Large intestine (tissue), 12 donors: Measurements from ENCODE around the gene DDA1. TPM values are rescaled to one million over a fixed set of nuclear protein-coding genes. Genes with fewer than 3 reads are reported as not detected.

Experiments used
- DNase-seq, 2 donors: peaks; one replicate each; pipeline versions ENCODE4 v3.0.0 to v3.0.0-alpha.2; 2013
- H3K27ac ChIP-seq: one replicate; pipeline ENCODE4 v1.5.1; 2013; ENCODE audit warnings: low read length
- H3K27me3 ChIP-seq: 2 replicates; pipeline ENCODE4 v1.6.1; 2013; ENCODE audit warnings: low read length; ENCODE audit not compliant: control insufficient read depth, insufficient read depth
- H3K36me3 ChIP-seq: 2 replicates; pipeline ENCODE4 v1.6.1; 2013; ENCODE audit warnings: low read length; ENCODE audit not compliant: control insufficient read depth, insufficient read depth
- H3K4me1 ChIP-seq: one replicate; pipeline ENCODE4 v1.6.1; 2013; ENCODE audit warnings: low read length; ENCODE audit not compliant: control insufficient read depth, insufficient read depth
- H3K4me3 ChIP-seq: one replicate; pipeline ENCODE4 v1.5.1; 2013; ENCODE audit warnings: low read length
- H3K9me3 ChIP-seq: one replicate; pipeline ENCODE4 v1.6.1; 2013; ENCODE audit warnings: mild to moderate bottlenecking, low read depth, low read length, moderate library complexity; ENCODE audit not compliant: control insufficient read depth
- WGBS: methylation state at CpG from one replicate; pipeline ENCODE4 v1.1.5; 2013; ENCODE audit warnings: low lambda C conversion rate; ENCODE audit not compliant: insufficient coverage; 5-methylcytosine and 5-hydroxymethylcytosine counted together
- long read RNA-seq, 11 donors: transcript quantifications; one replicate each; lab custom pipeline, GENCODE V29; 2026
- polyA plus RNA-seq: library from polyadenylated mRNA; unstranded; fragments of 120-200 nt; gene quantifications from one replicate; pipeline ENCODE4 v1.2.1, GENCODE V29; 2013

DDA1 gene
- 32.8 TPM for polyA plus RNA-seq
- long read RNA-seq, donor 1, full-length matches to known transcripts: 12 of 12 reads
- long read RNA-seq, donor 1, partial matches to known transcripts: 0 of 12 reads
- long read RNA-seq, donor 1, other reads (novel, unspliced or antisense): 0 of 12 reads
- long read RNA-seq, donor 2, full-length matches to known transcripts: 22 of 22 reads
- long read RNA-seq, donor 2, partial matches to known transcripts: 0 of 22 reads
- long read RNA-seq, donor 2, other reads (novel, unspliced or antisense): 0 of 22 reads
- long read RNA-seq, donor 3: 0 reads
- long read RNA-seq, donor 4: 0 reads
- long read RNA-seq, donor 5, full-length matches to known transcripts: 7 of 7 reads
- long read RNA-seq, donor 5, partial matches to known transcripts: 0 of 7 reads
- long read RNA-seq, donor 5, other reads (novel, unspliced or antisense): 0 of 7 reads
- long read RNA-seq, donor 6, full-length matches to known transcripts: 27 of 27 reads
- long read RNA-seq, donor 6, partial matches to known transcripts: 0 of 27 reads
- long read RNA-seq, donor 6, other reads (novel, unspliced or antisense): 0 of 27 reads
- long read RNA-seq, donor 7, full-length matches to known transcripts: 12 of 12 reads
- long read RNA-seq, donor 7, partial matches to known transcripts: 0 of 12 reads
- long read RNA-seq, donor 7, other reads (novel, unspliced or antisense): 0 of 12 reads
- long read RNA-seq, donor 8, full-length matches to known transcripts: 39 of 39 reads
- long read RNA-seq, donor 8, partial matches to known transcripts: 0 of 39 reads
- long read RNA-seq, donor 8, other reads (novel, unspliced or antisense): 0 of 39 reads
- long read RNA-seq, donor 9, full-length matches to known transcripts: 15 of 21 reads
- long read RNA-seq, donor 9, partial matches to known transcripts: 6 of 21 reads
- long read RNA-seq, donor 9, other reads (novel, unspliced or antisense): 0 of 21 reads
- long read RNA-seq, donor 10, full-length matches to known transcripts: 24 of 51 reads
- long read RNA-seq, donor 10, partial matches to known transcripts: 27 of 51 reads
- long read RNA-seq, donor 10, other reads (novel, unspliced or antisense): 0 of 51 reads
- long read RNA-seq, donor 11, full-length matches to known transcripts: 18 of 18 reads
- long read RNA-seq, donor 11, partial matches to known transcripts: 0 of 18 reads
- long read RNA-seq, donor 11, other reads (novel, unspliced or antisense): 0 of 18 reads

GRCh38 chr19:17309198-17309964 is at the start of gene DDA1:
DDA1 (plus strand) TSS chr19:17309563; CDS start chr19:17309655, 92 bp downstream.
- Histone ChIP-seq H3K36me3 (peaks cover 18% of the 10 kb centered on the region), H3K4me3 (peak within 1 kb of the TSS; percentile 96), H3K27ac (peak within 1 kb of the TSS; percentile 14), H3K4me1 (peaks cover 21% of the 10 kb centered on the region), H3K27me3 (no peaks in the 10 kb centered on the region), H3K9me3 (no peaks in the 10 kb centered on the region)
- no CpG with 5 or more reads among the region's 46 CpGs for WGBS
- DNase-seq: peak; percentile 100

DNA sequence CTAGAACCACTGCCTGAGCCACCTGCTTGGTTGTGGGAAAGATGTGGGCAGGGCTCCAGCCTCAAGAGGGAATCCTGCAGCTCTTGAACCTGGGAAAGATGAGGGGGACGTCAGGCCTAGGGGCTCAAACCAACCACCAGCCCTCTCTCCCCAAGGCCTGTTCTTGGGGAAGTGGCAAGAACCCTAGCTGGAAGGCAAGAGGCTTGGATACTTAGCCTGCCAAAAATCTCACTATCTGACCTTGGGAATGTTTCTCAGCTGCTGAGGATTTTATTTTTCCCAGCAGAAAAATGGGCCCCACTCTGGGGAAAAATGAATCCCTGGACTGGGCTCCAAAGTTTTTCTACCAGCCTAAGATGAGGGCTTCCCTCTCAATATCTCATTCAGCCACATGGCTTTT is 49.4 kb upstream of the DDA1 start:
- no CpG with 5 or more reads among the region's 1 CpG for WGBS
- Histone ChIP-seq H3K27me3 (no peaks in the 10 kb centered on the region), H3K4me1 (no peaks in the 10 kb centered on the region), H3K4me3 (no peak overlapping the region), H3K9me3 (peaks cover 7% of the 10 kb centered on the region), H3K36me3 (no peaks in the 10 kb centered on the region), H3K27ac (no peak overlapping the region)
- DNase-seq: no peak

GRCh38 chr19:17260842-17261325 is 48.5 kb upstream of the DDA1 start:
- WGBS: 36% methylated on average over 4 of the region's 15 CpGs
- DNase-seq: peak; percentile 65 to 80
- Histone ChIP-seq H3K27me3 (no peaks in the 10 kb centered on the region), H3K27ac (no peak overlapping the region), H3K4me1 (no peaks in the 10 kb centered on the region), H3K9me3 (peaks cover 7% of the 10 kb centered on the region), H3K4me3 (no peak overlapping the region), H3K36me3 (no peaks in the 10 kb centered on the region)

DNA sequence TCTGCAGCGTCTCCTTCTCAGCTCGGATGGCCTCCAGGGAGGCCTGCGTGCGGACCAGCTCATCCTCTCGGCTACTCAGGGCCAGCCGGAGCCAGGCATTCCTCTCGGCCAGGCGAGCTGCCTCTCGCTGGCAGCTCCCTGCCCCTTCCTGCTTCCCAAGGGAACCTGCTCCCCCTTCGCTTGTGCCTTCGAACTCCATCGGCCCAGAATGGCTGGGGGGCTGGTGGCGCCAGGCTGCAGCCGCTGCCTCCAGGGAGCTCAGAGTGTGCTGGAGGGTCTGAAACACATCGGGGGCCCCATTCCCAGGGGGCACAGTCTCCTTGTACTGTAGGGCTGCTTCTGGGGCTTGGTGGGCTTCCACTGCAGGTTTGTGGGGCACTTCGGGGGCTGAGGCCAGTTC is 46.8 kb upstream of the DDA1 start:
- DNase-seq: no peak
- H3K4me1 ChIP-seq: no peaks in the 10 kb centered on the region
- no peak overlapping the region for H3K27ac ChIP-seq
- H3K4me3 ChIP-seq: no peak overlapping the region
- WGBS: no CpG with 5 or more reads among the region's 16 CpGs
- no peaks in the 10 kb centered on the region for H3K27me3 ChIP-seq
- H3K9me3 ChIP-seq: peaks cover 7% of the 10 kb centered on the region
- no peaks in the 10 kb centered on the region for H3K36me3 ChIP-seq

- H3K4me1 ChIP-seq: peaks cover 6% of the 10 kb centered on the region
- H3K27ac ChIP-seq: no peak overlapping the region
- 86% methylated on average over 1 of the region's 23 CpGs for WGBS
- H3K36me3 ChIP-seq: peaks cover 4% of the 10 kb centered on the region
- DNase-seq: no peak
- H3K4me3 ChIP-seq: peak overlapping the region; percentile 10
- peaks cover 7% of the 10 kb centered on the region for H3K9me3 ChIP-seq
- no peaks in the 10 kb centered on the region for H3K27me3 ChIP-seq
Measured at GRCh38 chr19:17263712-17264640, 45.4 kb upstream of the DDA1 start.

DNA sequence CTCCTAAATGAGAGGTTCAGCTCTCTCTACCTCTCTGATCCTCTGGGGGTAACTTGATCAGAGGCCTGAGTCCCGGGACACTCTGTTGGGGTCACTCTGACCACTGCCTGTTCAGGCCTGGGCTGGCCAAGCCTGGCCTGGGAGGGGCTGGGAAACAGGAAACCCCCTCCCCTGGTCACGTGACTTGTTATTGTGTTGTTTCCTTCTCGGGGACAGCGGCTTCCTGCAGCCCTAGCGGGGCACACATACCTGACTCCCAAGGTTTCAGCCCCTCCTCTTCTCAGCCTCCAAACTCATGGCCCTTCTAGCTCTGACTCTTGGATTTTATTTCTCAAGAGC is 44.8 kb upstream of the DDA1 start, which contains the start of gene USHBP1:
Gene USHBP1, minus strand, starts transcription at position 105 of the 339 bp plus-strand sequence. CDS start 446 bp downstream, outside the sequence.
- no peaks in the 10 kb centered on the region for H3K27me3 ChIP-seq
- peaks cover 6% of the 10 kb centered on the region for H3K4me1 ChIP-seq
- H3K36me3 ChIP-seq: peaks cover 5% of the 10 kb centered on the region
- peak within 1 kb of the TSS; percentile 10 for H3K4me3 ChIP-seq
- DNase-seq: no peak
- peaks cover under 1% of the 10 kb centered on the region for H3K9me3 ChIP-seq
- WGBS: 50% methylated on average over 2 of the region's 5 CpGs
- H3K27ac ChIP-seq: no peak within 1 kb of the TSS

DNA sequence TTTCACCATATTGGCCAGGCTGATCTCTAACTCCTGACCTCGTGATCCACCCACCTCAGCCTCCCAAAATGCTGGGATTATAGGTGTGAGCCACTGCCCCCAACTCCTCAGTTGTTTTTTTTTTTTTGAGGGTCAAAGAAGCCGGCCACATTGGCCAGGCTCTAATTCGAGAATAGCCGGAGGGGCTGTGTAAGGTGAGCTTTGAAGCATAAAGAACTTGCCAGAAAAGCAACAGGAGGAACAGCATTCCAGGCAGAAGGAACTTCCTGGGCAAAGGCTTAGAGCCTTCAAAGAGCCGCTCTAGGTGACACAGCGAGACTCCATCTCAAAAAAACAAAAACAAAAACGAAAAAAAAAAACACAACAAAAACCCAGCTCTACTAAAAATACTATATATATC is 43.3 kb upstream of the DDA1 start:
- H3K27ac ChIP-seq: no peak overlapping the region
- H3K36me3 ChIP-seq: peaks cover 8% of the 10 kb centered on the region
- H3K9me3 ChIP-seq: no peaks in the 10 kb centered on the region
- no peak overlapping the region for H3K4me3 ChIP-seq
- 60% methylated on average over 1 of the region's 7 CpGs for WGBS
- H3K27me3 ChIP-seq: no peaks in the 10 kb centered on the region
- peaks cover 6% of the 10 kb centered on the region for H3K4me1 ChIP-seq
- no peak for DNase-seq

DNA sequence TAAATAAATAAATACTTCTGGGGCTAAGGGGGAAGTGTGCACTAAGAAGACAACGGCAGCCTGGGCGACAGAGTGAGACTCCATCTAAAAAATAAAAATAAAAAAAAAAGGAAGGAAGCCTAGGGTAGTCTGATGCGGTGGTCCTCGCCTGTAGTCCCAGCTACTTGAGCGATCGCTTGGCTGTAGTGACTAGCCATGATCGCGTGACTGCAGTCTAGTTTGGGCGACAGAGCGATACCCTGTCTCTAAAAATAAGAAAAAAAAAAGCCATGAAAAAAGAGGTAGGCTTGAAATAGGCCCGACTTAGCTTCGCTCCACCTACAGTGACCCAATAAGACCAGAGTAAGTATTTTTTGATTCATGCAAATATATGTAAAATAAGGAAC is 42.8 kb upstream of the DDA1 start:
- Histone ChIP-seq H3K27me3 (no peaks in the 10 kb centered on the region), H3K27ac (no peak overlapping the region), H3K4me1 (peaks cover 6% of the 10 kb centered on the region), H3K4me3 (no peak overlapping the region), H3K9me3 (no peaks in the 10 kb centered on the region), H3K36me3 (peaks cover 14% of the 10 kb centered on the region)
- no peak for DNase-seq
- WGBS: 63% methylated on average over 4 of the region's 12 CpGs
